Measurements from ENCODE around the gene VCP.
A peak's percentile ranks its signal among the peaks of the same experiment; 100 is the strongest.

DNA sequence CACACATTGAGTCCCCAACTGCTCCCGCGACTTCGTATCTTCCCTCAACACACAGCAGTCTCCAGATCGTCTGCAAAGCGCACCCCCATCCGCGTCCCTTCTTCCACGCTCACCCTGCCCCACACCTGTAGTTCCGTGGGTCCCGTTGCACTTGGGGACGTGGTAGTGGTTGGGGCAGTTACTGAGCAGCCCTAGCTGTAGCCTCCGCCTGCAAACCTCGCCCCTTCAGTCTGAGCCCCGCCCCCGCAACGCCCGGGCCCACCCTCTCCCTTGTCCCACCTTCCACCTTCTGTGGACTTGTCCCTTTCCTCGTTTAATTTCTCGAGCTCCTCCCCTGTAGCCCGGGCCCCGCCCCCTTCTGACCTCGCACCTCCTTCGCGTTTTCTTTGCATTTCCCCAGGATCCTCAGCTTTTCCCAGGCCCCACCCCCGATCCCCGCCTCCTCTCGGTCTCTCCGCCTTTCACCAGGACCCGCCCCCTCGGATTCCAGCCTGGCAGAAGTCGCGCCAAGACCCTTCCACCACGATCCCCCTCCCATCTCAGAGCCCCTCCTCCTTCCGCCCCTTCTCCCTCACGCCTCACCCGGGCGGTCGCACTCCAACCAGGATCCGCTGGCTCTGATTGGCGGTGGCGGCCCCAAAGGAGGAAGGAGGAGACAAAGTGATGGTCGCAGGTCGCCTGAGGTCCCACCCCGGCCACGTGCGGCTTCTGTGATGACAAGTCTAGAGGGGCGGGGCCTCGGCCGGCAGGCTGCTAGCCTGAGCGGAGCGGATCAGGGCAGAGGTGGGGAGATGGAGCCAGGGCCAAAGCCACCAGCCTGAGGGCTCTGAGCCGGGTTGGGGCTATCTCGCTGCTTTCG, 43.5 kb upstream of the VCP start, which contains the start of gene ATOSB:
- TF ChIP-seq, protein P1, sequence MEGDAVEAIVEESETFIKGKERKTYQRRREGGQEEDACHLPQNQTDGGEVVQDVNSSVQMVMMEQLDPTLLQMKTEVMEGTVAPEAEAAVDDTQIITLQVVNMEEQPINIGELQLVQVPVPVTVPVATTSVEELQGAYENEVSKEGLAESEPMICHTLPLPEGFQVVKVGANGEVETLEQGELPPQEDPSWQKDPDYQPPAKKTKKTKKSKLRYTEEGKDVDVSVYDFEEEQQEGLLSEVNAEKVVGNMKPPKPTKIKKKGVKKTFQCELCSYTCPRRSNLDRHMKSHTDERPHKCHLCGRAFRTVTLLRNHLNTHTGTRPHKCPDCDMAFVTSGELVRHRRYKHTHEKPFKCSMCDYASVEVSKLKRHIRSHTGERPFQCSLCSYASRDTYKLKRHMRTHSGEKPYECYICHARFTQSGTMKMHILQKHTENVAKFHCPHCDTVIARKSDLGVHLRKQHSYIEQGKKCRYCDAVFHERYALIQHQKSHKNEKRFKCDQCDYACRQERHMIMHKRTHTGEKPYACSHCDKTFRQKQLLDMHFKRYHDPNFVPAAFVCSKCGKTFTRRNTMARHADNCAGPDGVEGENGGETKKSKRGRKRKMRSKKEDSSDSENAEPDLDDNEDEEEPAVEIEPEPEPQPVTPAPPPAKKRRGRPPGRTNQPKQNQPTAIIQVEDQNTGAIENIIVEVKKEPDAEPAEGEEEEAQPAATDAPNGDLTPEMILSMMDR (IDR thresholded peaks at IDR 0.05), result no peak
- TF ChIP-seq POLR2A (IDR thresholded peaks at IDR 0.05), result peak in 3 of 4 donors; percentile 30 to 74 (median 63)
